Subcutaneous adipose tissue (tissue), 4 donors: Measurements from ENCODE around the gene CCDC136. TPM values are rescaled to one million over a fixed set of nuclear protein-coding genes. Genes with fewer than 3 reads are reported as not detected.

Experiments used
- CTCF ChIP-seq: fragments of 450-650 bp; IDR thresholded peaks from one replicate; pipeline ENCODE4 v1.5.1; 2016; ENCODE audit warnings: low read depth, mild to moderate bottlenecking, control low read depth, antibody characterized with exemption, moderate library complexity
- total RNA-seq, 4 donors: library from RNA; depleted of rRNA; stranded (reverse); fragments of >200 nt; gene quantifications; one replicate each; pipeline ENCODE4 v1.1.0, GENCODE V29; 2016

CCDC136 gene
- total RNA-seq, 4 donors from 2014 or later, result 2.6 to 6.6 (median 3.1) TPM

GRCh38 chr7:128805225-128805624 is 13.5 kb downstream of the CCDC136 start:
- TF ChIP-seq CTCF, result no peak

- no peak for TF ChIP-seq CTCF
These were observed 15.4 kb downstream of the CCDC136 start for GRCh38 chr7:128807191-128807590.

GRCh38 chr7:128809363-128809762 is 17.6 kb downstream of the CCDC136 start:
- no peak for TF ChIP-seq CTCF

GRCh38 chr7:128810473-128810872 is 18.7 kb downstream of the CCDC136 start:
- TF ChIP-seq CTCF, result no peak

- no peak for TF ChIP-seq CTCF
These were observed 19.2 kb downstream of the CCDC136 start for GRCh38 chr7:128810997-128811396.

GRCh38 chr7:128811631-128812430 is 20.1 kb downstream of the CCDC136 start:
- TF ChIP-seq CTCF, result no peak

GRCh38 chr7:128812514-128813168 is 20.9 kb downstream of the CCDC136 start:
- TF ChIP-seq CTCF, result no peak
